ENCODE results near the gene FGGY. TPM values are rescaled to one million over a fixed set of nuclear protein-coding genes. Genes with fewer than 3 reads are reported as not detected.

FGGY gene
- total RNA-seq, 1 donor from 2014 or later: 9.0 TPM

DNA sequence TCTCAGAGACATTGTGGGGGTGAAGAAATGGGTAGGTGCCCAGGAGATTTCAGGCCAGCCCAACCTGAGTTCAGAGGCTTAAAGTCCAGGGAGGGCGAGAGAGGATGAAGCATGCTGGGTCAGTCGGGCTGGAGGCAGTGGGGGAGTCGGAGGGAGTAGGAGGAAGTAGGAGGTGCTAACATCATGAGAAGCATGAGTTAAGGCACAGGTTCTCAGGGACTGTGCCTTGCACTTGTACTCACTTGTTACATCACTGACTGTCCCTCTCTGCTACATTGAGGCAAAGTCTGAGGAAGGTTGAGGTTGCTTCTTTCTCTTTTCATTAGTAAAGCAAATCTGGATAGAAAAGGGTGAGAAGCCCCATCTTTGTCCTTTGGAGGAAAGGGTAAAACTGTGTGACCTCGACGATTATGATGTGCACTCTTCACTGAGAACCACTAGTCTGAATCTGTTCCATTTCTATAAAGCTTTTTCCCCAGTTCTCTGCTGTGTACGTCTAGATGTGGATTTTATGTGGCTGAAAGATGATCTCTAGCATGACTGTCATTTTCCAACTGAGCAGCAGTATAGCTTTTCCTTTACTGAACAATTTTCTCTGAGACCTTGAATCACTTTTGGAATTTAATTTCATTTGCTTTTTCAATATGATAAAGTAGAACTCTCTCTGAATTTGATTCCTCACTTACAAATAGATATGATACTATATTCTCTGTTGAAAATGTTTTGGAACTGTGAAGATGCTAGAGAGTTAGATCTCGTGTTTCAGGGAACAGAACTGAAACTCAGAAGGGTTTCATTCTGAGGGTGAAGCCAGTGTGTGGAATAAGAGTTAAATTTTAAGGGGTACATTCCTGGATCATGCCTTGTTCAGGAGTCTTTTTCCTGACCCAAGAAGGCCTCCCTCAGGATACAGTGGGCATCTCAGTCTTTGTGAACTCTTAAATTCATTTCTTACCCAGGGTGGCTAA, 94.6 kb downstream of the FGGY start:
- no peak for DNase-seq (ENCODE audit: low spot score)
- H3K4me3 Mint-ChIP-seq (ENCODE audit: unreplicated experiment): no peak overlapping the region
- peak overlapping the region; percentile 72 for H3K27ac Mint-ChIP-seq (ENCODE audit: unreplicated experiment)
- peaks cover 48% of the 10 kb centered on the region for H3K4me1 Mint-ChIP-seq (ENCODE audit: low read depth)
- no peaks in the 10 kb centered on the region for H3K27me3 Mint-ChIP-seq (ENCODE audit: low read depth)
- no peaks in the 10 kb centered on the region for H3K36me3 Mint-ChIP-seq (ENCODE audit: low read depth)
- no peaks in the 10 kb centered on the region for H3K9me3 Mint-ChIP-seq (ENCODE audit: low read depth)
- peak; percentile 23 for TF ChIP-seq CTCF (IDR thresholded peaks at IDR 0.05)

GRCh38 chr1:59393211-59394180, 96.6 kb downstream of the FGGY start:
- Mint-ChIP-seq H3K36me3 (ENCODE audit: low read depth) (no peaks in the 10 kb centered on the region), H3K27me3 (ENCODE audit: low read depth) (no peaks in the 10 kb centered on the region), H3K9me3 (ENCODE audit: low read depth) (no peaks in the 10 kb centered on the region), H3K4me3 (ENCODE audit: unreplicated experiment) (peak overlapping the region; percentile 58), H3K27ac (ENCODE audit: unreplicated experiment) (peak overlapping the region; percentile 97), H3K4me1 (ENCODE audit: low read depth) (peaks cover 59% of the 10 kb centered on the region)
- DNase-seq (ENCODE audit: low spot score): no peak
- no peak for TF ChIP-seq CTCF (IDR thresholded peaks at IDR 0.05)

DNA sequence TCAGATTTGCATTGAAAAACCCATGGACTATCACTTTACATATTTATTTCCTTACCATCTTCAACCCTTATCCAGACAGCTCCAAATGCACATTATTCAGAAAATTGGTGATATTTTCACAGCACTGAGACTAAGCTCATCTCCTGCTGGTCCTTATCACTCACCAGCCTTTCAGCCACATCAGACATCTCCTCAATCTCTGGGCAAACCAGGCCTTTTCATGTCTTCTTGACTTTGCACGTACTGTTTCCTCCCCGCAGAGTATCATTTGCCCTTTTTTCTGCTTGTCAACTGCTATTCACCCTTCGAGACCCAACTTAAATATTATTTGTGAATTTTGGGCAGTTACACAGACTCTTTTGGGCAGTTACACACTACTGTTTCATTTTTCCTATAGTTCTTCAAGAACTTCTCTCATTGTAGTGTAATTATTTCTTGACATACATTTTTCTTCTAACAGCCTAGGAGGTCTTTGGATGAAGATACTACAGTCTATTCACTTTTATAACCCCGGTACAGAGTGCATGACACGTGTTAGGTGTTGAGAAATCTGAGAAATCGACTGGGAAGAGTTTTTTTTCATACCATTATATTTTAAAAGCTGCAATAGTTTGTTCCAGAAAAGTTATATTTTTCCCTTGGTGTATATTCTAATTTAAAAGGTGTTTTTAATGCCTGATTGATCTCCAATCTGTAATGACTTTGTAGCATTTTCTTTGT, 98.0 kb downstream of the FGGY start:
- Mint-ChIP-seq H3K36me3 (ENCODE audit: low read depth) (no peaks in the 10 kb centered on the region), H3K4me1 (ENCODE audit: low read depth) (peaks cover 59% of the 10 kb centered on the region), H3K27ac (ENCODE audit: unreplicated experiment) (peak overlapping the region; percentile 97), H3K4me3 (ENCODE audit: unreplicated experiment) (no peak overlapping the region), H3K27me3 (ENCODE audit: low read depth) (no peaks in the 10 kb centered on the region), H3K9me3 (ENCODE audit: low read depth) (no peaks in the 10 kb centered on the region)
- no peak for DNase-seq (ENCODE audit: low spot score)
- TF ChIP-seq CTCF (IDR thresholded peaks at IDR 0.05): no peak

GRCh38 chr1:59396387-59396786, 99.5 kb downstream of the FGGY start:
- no peak for TF ChIP-seq CTCF (IDR thresholded peaks at IDR 0.05)
- H3K27me3 Mint-ChIP-seq (ENCODE audit: low read depth): no peaks in the 10 kb centered on the region
- H3K4me3 Mint-ChIP-seq (ENCODE audit: unreplicated experiment): no peak overlapping the region
- no peaks in the 10 kb centered on the region for H3K36me3 Mint-ChIP-seq (ENCODE audit: low read depth)
- H3K9me3 Mint-ChIP-seq (ENCODE audit: low read depth): no peaks in the 10 kb centered on the region
- H3K27ac Mint-ChIP-seq (ENCODE audit: unreplicated experiment): no peak overlapping the region
- no peak for DNase-seq (ENCODE audit: low spot score)
- peaks cover 54% of the 10 kb centered on the region for H3K4me1 Mint-ChIP-seq (ENCODE audit: low read depth)

All from chondrocyte (in vitro differentiated cells).